GM18498 (cell line): ENCODE results near the gene SRSF5.
"Not testable (repeated sequence)": the region's sequence is repeated elsewhere in the genome, so short reads cannot be mapped to it uniquely, and the experiment has no call there.

ENCODE experiments used
- ATAC-seq: cut with Tn5 transposase; IDR thresholded peaks from one replicate; pipeline ENCODE4 v1.9.1; 2021; ENCODE audit warnings: mild to moderate bottlenecking, moderate library complexity; ENCODE audit not compliant: unreplicated experiment

SRSF5 gene

DNA sequence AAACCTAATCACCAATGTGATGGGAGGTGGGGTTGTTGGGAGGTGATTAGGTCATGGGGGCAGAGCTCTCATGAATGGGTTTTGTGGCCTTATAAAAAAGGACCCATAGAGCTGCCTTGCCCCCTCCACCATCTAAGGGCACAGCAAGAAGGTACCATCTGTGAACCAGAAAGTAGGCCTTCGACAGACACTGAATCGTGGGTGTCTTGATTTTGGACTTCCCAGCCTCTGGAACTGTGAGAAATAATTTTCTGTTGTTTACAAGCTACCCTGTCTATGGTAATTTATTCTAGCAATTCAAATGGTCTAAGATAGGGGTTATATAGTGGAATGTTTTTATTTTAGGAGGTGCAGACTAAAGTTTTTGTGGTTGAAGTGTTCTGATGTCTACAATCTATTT lies 38.0 kb downstream of the SRSF5 start:
- no peak for ATAC-seq

DNA sequence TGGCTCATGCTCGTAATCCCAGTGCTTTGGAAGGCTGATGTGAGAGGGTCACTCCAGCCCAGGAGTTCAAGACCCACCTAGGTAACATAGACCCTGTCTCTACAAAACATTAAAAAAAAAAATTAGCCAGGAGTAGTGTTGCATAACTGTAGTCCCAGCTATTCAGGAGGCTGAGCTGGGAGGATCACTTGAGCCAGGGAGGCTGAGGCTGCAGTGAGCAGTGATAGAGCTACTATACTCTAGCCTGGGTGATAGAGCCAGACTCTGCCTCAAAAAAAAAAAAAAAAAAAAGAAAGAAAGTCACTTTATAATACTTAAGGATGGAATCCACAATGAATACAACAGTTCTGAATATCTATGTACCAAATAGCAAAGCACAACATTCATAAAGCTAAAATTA lies 40.2 kb downstream of the SRSF5 start:
- no peak for ATAC-seq

DNA sequence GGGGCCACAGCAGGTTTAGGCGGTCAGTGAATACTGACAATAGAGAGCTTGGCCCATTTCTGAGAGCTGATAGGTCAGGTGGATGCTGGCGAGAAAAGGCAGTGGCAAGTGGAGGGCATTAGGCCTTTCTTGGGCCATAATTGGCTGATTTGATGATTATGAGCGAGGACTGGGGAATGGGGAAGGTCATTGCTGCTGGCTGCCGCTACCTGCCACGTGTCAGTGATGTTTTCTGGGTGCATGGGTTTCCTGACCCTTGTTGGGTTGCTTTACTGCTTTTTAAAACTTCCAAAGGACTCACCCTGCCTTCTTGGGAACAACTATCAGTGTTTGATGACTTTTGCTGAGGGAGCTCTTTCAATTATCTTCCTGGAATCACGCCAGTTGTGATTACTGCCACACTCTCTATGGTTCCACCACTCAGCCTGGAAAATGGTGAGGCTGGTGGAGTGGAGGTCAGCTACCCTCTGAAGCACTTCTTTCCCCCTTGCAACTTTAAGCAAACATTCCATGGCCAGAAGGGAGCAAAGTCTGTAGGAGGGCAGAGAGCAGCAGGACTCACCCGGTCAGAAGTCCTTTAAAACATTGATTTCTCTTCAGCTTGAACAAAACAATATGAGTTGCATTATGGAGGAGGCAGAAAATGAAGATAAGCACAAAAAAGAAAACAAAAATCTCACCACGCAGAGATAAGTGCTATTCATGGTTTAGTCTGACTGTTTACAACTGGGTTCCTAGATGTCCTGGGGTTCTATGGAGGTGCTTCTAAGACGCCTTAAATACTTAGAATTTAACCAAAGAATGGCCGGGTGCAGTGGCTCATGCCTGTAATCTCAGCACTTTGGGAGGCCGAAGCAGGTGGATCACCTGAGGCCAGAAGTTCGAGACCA lies 42.2 kb downstream of the SRSF5 start:
- no peak for ATAC-seq

DNA sequence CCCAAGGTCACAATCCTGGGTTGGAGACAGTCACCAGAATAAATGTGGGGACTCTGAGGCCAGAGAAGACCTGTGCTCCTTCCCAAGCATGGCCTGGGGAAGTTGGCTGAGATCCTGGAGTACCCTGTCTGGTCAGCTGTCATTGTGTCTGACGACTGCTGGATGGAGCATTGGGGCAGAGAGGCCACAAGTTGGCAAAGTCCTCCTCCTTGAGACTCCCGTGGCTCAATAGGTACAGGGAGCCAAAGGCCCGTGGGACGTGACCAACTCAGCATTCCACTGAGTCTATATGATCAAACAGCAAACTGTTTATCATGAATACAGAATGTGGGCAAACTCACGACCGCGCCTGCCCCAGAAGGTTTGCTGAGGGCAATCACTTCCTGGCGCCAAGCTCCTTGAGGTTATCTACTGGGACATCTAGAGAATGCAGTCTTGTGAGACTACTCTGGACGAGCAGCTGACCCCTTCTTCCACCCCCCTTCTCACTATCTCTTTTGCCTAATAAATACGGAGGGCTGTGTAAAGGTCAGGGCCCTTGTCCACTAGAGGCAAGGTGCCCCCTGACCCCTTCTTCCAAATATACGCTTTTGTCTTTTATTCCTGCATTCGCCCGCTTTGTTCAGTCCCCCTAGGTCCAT lies 44.4 kb downstream of the SRSF5 start:
- ATAC-seq: no peak

DNA sequence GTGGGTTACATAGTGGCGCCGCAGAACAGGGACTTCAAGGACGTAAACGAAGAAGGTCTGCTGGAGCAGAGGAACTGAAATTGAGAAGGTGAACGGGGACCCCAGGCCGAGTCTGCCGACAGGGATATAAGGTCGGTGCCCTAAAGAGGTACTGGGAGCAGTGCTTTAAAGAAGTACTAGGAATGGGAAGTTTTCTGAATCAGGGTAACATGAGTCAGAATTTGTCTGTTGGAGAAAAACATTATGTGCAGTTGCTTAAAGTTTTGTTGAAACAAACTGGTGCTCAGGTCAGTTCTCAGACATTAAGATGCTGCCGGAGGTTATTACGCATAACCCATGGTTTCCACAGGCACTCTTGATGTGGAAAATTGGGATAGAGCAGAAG lies 44.9 kb downstream of the SRSF5 start:
- no peak for ATAC-seq

DNA sequence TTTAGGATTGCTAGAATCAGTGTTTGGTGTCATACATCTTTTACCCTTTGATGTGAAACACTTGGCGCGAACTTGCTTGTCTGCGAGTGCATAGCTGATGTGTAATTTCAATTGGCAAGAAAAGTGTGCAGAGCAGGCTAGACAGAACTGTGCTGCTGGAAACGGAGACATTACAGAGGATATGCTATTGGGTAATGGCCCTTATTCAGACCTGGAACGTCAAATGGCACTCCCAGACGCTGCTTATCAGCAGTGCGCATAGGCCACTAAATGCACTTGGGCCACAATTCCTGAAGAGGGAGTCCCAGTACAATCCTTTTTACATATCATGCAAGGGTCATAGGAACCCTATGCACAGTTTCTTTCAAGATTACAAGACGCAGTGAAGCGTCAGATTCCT lies 45.8 kb downstream of the SRSF5 start:
- no peak for ATAC-seq

DNA sequence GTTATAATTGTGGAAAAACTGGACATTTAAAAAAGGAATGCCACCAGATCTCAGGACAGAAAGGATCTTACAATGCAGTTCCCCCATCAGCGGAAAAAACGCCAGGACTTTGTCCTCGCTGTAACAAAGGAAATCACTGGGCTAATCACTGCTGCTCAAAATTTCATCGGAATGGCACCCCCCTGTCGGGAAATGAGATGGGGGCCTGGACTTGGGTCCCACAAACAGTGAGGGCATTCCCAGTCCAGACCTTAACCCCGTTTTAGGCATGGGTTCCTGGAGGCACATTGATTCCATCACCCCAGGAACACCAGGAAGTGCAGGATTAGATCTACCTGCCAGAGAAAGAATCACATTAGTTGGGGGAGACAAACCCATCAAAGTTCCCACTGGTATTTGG lies 46.4 kb downstream of the SRSF5 start:
- not testable (repeated sequence) for ATAC-seq

DNA sequence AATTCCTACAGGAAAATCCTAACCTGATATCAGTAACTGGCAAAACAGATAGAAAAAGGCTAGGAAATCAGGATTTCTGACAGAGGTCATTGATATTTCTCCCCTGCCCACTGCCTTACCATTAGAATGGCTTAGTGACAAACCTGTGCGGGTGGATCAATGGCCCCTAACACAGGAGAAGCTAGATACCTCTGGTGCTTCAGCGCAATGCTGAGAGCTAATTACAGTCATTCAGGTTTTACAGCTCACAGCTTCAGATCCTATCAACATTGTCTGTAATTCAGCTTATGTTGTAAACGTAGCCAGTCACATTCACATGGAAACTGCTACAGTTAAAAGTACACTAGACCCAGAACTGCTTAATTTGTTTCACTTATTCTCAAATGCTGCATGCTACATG lies 47.5 kb downstream of the SRSF5 start:
- ATAC-seq: no peak

DNA sequence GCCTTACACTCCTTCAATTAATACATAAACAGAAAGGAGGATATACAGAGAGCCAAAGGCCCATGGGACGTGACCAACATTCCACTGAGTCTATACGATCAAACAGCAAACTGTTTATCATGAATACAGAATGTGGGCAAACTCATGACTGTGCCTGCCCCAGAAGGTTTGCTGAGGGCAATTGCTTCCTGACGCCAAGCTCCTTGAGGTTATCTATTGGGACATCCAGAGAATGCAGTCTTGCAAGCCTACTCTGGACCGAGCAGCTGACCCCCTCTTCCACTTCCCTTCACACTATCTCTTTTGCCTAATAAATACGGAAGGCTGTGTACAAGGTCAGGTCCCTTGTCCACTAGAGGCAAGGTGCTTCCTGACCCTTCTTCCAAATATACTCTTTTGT lies 48.6 kb downstream of the SRSF5 start:
- ATAC-seq: no peak

DNA sequence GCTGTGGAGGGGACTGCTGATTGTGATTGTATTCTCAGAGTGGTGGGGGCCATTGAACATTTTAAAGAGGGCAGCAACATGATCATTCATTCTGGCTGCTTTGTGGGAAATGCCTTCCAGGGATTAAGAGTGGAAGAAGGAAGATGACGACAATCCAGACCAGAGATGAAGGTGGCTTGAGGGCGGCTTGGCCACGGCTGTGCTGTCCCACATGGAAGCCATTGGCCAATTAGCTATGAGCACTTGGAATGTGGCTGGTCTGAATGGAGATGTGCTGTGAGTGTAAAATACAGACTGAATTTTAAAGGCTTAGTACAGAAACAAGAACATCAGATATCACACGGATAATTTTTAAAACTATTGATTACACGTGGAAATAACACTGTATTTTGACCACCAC lies 49.3 kb downstream of the SRSF5 start:
- ATAC-seq: no peak

DNA sequence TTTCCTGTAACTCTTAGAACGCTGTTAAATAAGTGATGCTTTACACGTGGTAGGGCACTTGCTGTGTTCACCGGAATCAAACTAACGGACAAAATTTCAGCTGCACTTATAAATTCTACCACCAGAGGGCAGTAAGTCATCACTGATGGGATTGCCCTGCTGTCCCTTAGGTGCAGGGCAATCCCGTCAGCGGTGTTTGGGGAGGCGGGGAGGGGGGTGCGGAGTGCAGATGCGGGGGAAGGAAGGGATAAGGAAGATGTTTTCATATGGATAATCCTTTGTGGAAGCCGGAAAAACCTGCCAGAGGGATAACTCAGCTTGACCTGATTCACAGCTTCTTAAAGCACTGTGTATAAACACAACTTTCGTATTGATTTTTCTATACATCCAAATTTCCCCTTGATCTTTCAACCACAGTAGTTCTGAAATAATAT lies 51.8 kb downstream of the SRSF5 start:
- no peak for ATAC-seq

DNA sequence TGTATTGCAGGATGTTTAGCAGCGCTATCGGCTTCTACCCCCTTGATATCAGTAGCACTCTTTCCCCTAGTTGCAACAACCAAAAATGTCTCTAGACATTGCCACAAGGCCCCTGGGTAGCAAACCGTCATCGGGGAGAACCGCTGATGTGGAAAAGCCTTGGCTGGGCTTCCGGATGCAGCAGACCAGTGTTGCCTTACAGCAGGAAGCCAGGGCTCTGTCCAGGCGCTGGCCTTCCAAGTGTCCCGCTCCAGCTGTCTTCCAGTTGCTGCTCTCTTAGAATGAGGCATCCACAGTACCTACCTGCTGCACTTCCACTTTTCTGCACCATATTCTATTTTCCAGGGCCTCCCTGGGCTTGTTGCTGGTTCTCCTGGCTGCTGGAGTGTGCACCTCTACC lies 52.7 kb downstream of the SRSF5 start:
- no peak for ATAC-seq

DNA sequence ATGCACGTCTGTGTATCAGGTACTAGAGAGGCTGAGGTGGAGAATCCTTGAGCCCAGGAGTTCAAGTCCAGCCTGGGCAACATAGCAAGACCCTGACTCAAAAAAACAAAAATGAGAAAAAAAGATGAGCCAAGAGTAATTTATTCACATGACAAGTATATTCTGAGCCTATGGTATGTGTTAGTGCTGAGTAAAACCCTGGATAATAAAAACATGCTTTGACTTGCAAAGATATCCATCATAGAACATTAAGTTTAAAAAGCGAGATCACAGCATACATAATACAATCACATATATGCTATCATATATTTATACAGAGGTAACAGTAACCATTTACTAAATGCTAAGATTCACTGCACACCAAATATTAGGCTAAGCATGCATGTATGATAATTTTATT lies 54.0 kb downstream of the SRSF5 start:
- no peak for ATAC-seq
